Activated gamma-delta T cell treated with Interleukin-2 at 50 U/mL for 16 hours (primary cell): ENCODE measurements around the gene SCGN.
"Not testable (repeated sequence)": the region's sequence is repeated elsewhere in the genome, so short reads cannot be mapped to it uniquely, and the experiment has no call there.

Source experiments
- DNase-seq: peaks from one replicate; pipeline ENCODE4 v3.0.0-alpha.2; 2020

Gene SCGN

DNA sequence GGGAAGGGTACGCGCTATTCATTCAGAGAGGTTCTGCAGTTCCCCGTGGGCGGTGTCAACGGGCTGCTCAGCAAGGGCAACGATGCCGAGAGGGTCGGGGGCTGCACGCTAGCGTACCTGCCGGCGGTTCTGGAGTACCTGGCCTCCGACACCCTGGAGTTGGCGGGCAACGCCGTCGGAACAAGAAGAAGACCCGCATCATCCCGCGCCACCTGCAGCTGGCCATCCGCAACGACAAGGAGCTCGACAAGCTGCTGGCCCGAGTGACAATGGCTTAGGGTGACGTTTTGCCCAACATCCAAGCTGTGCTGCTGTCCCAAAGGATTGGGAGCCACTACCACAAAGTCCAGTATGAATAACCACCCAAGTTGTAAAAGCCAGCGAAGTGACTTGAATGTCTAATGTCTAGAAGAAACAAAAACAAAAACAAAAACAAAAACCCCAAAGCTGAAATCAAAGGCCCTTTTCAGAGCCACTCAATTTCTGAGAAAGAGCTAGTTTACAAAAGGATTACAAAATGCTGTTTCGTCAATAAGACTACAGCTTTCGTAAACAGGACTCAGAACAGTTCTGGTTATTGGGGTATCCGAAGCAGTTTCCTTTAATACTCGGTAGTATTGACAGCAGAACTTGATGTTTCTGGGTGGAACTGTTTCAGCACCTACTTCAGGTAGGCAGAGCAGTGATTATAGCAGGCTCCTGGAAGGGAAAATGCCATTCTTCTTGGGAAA, 80.6 kb downstream of the SCGN start:
- no peak for DNase-seq

DNA sequence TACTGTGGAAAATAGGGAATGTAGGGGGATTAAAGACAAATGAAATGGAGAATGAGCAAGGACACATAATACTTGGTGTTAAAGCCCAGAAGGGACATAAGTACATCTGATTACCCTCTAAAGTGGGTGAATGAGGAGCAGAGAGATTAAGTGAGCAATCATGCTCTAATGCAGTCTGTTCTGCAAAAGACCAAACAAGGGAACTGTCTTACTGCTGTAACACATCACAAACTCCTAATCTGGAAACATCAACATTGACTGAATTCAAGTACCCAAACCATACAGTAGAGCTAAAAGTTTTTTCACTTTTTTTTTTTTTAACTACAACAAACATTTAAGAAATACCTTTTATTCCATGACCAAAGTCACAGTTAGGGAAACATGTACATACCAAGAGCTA, 83.2 kb downstream of the SCGN start:
- no peak for DNase-seq

DNA sequence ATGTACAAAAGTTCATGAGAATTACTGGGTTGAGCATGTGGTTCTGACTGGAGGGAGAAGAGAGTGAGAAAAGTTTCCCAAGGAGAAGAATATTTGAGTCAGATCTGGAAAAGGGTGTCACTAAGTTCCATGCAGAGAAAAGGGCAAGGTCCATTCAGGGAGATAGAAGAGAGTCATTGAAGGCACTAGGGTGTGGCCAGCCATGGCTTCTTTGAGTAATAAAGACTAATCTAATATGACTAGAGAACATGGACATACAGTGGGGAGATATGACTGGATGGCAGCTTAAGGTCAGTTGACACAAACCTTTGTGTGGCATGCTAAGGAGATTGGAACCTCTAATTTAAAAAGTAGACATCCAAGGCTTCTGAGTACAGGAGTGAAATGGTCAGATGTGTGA, 91.9 kb downstream of the SCGN start:
- no peak for DNase-seq

DNA sequence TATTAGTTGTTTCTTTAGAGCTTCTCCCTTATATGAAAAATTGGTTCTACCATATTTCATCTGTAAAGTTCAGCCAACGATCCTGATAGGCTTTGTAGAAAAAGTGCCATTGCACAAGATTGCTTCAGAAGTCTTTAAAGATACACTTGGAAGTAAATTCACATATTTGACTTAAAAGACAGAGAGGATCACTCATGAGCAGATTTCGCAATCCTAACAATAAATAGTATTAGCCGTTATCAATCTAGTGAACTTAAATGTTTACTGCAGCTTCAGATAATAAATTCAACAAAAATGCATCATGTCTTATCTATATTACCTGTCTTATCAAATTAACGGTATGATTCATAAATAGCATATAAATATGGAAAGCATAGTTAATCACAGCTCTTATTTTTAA, 93.8 kb downstream of the SCGN start:
- no peak for DNase-seq

DNA sequence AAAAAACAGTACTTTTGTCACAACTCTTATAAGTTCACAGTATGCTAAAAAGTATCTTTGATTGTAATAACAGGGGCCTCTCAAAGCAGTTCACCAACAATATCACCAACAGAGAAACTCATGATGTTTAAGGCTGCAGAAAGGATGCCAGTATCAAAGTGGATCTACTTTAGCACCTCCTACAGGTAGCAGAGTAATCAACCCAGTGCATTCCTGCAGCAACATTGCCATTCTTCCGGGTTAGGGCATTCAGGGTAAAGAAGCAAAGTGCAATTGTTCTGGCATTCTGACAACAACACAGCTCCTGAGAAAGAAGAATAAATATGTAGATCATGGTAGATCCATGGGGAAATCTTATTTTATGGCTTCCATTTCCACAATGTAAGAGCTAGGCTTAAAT, 95.0 kb downstream of the SCGN start:
- no peak for DNase-seq

DNA sequence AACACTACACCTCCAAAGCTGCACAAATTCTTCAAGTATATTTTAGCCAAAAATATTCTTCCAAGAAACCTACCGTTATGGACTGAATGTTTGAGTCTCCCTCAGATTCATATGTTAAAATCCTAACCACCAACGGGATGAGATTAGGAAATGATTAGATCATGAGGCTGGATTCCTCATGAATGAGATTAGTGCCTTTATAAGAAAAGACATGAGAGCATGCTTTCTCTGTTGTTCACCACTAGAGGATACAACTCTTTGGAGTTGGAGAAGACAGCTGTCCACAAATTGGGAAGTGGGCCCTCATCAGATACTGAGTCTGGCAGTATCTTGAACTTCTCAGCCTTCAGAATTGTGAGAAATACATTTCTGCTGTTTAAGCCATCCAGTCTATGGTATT, 95.5 kb downstream of the SCGN start:
- no peak for DNase-seq

DNA sequence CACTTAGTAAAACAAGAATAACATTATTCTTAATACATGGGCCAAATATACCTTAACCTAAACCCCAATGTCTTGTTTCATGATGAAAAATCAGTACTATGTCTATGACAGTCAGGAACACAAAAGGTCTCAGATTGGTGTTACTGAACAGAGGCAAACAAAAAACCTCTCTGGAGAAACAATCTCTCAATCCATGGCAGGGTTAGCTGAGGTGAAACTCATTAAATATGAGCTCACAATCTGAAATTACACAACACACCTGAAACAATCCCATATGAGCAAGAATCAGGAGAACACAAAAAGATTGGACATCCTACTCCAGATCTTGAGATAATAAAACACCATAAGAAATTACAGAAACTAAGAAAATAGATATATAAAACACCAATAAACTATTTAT, 96.0 kb downstream of the SCGN start:
- no peak for DNase-seq

DNA sequence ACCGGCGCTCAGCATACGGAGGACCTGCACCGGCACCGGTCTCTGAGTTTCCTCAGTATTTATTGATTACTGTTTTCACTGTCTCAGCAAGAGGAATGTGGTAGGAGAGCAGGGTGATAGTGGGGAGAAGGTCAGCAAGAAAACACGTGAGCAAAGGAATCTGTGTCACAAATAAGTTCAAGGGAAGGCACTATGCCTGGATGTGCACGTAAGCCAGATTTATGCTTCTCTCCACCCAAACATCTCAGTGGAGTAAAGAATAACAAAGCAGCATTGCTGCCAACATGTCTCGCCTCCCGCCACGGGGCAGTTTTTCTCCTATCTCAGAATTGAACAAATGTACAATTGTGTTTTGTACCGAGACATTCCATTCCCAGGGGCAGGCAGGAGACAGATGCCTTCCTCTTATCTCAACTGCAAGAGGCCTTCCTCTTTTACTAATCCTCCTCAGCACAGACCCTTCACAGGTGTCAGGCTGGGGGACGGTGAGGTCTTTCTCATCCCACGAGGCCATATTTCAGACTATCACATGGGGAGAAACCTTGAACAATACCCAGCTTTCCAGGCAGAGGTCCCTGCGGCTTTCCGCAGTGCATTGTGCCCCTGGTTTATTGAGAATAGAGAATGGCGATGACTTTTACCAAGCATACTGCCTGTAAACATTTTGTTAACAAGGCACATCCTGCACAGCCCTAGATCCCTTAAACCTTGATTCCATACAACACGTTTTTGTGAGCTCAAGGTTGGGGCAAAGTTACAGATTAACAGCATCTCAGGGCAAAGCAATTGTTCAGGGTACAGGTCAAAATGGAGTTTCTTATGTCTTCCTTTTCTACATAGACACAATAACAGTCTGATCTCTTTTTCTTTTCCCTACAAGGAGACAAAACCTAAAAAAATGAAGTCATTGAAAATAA, 96.8 kb downstream of the SCGN start:
- not testable (repeated sequence) for DNase-seq

DNA sequence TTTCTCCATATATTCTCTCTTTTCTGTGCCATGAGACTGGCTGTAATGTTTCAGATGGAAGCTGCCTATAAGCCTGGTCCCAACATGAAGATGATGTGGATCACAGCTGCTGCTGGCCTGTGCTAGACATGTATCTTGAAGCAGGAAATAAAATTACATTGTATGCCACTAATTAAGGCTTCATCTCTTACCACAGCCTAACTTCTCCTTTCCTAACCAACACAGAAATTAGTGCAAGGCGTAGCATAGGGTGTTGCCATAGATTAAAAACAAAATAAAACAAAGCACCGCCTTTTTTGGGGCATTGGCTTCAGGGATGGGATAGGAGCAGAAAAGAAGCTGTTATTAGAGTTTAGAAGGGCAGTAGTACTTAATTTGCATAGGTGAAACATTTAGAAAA, 97.8 kb downstream of the SCGN start:
- DNase-seq, result no peak

DNA sequence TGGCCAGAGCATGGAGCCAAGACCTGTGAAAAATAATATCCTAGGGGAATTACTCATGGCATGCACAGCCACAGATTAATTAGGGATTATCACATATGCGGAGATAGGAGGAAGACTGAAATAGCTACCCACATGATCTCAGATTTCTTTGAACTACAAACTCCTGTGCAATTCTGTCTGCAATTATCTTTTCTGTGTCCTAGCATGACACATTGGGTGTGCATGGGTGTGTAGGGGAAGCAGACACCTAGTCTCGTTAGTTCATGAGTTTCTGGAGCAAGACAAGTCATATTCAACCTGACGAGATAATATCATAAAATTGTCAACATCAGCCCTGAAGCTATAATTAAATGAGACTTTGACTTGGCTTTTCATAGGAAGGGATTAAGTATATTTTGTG, 98.9 kb downstream of the SCGN start:
- DNase-seq, result no peak
